ENCODE results near the gene RFTN2.

RFTN2 gene

GRCh38 chr2:197538412-197538811 is 137.0 kb downstream of the RFTN2 start:
- no peak for DNase-seq

Measured in CD4-positive, alpha-beta T cell treated with Interleukin-17A for 1 hour (primary cell).